MM.1S (cell line): Measurements from ENCODE around the gene TGFB1I1.

Experiments
- DNase-seq: peaks from one replicate; pipeline ENCODE4 v3.0.0-alpha.2; 2015
- H2AFZ ChIP-seq: fragments of 300-600 bp; sonication (generic); 2 replicates; pipeline ENCODE4 v1.6.0; 2016; ENCODE audit warnings: antibody characterized with exemption, low read length
- H3F3A ChIP-seq: fragments of 300-600 bp; sonication (generic); 2 replicates; pipeline ENCODE4 v1.6.1; 2016; ENCODE audit warnings: mild to moderate bottlenecking, antibody characterized with exemption, low read length, moderate library complexity, mixed read lengths; ENCODE audit not compliant: insufficient read depth
- H3K27ac ChIP-seq: fragments of 300-600 bp; sonication (generic); 2 replicates; pipeline ENCODE4 v1.5.1; 2016; ENCODE audit warnings: mild to moderate bottlenecking, low read length
- H3K27me3 ChIP-seq: fragments of 300-600 bp; sonication (generic); replicated peaks from 2 replicates; pipeline ENCODE4 v1.6.0; 2016; ENCODE audit warnings: low read length; ENCODE audit not compliant: insufficient read depth
- H3K36me3 ChIP-seq: fragments of 300-600 bp; sonication (generic); replicated peaks from 2 replicates; pipeline ENCODE4 v1.6.1; 2016; ENCODE audit warnings: mild to moderate bottlenecking, low read length, mixed read lengths; ENCODE audit not compliant: insufficient read depth
- H3K4me1 ChIP-seq: fragments of 300-600 bp; sonication (generic); 2 replicates; pipeline ENCODE4 v1.6.1; 2016; ENCODE audit warnings: low read length, mixed read lengths
- H3K4me2 ChIP-seq: fragments of 300-600 bp; sonication (generic); 2 replicates; pipeline ENCODE4 v1.6.0; 2016; ENCODE audit warnings: low read depth, low read length
- H3K4me3 ChIP-seq: fragments of 300-600 bp; sonication (generic); 2 replicates; pipeline ENCODE4 v1.5.1; 2016; ENCODE audit warnings: low read length, mixed read lengths
- H3K79me2 ChIP-seq: fragments of 300-600 bp; sonication (generic); 2 replicates; pipeline ENCODE4 v1.6.1; 2016; ENCODE audit warnings: mixed run types, low read length, mixed read lengths
- H3K9ac ChIP-seq: fragments of 300-600 bp; sonication (generic); 2 replicates; pipeline ENCODE4 v1.6.1; 2016; ENCODE audit warnings: low read length, mixed read lengths
- H3K9me2 ChIP-seq: fragments of 300-600 bp; sonication (generic); replicated peaks from 2 replicates; pipeline ENCODE4 v1.6.1; 2016; ENCODE audit warnings: mild to moderate bottlenecking, low read length, mixed read lengths; ENCODE audit not compliant: insufficient read depth
- H3K9me3 ChIP-seq: fragments of 300-600 bp; sonication (generic); replicated peaks from 2 replicates; pipeline ENCODE4 v1.6.1; 2016; ENCODE audit warnings: mild to moderate bottlenecking, low read length, mixed read lengths; ENCODE audit not compliant: insufficient read depth
- H4K20me1 ChIP-seq: fragments of 300-600 bp; sonication (generic); 2 replicates; pipeline ENCODE4 v1.6.1; 2016; ENCODE audit warnings: mild to moderate bottlenecking, low read length, moderate library complexity, mixed read lengths; ENCODE audit not compliant: insufficient read depth
- EZH2 ChIP-seq: fragments of 300-600 bp; sonication (generic); optimal IDR thresholded peaks from 2 replicates; pipeline ENCODE3; 2017; ENCODE audit warnings: low read depth, mild to moderate bottlenecking, antibody characterized with exemption, low read length, mixed read lengths
- EZH2phosphoT487 ChIP-seq: fragments of 300-600 bp; sonication (generic); IDR thresholded peaks from 2 replicates; pipeline ENCODE4 v1.6.1; 2018; ENCODE audit warnings: antibody characterized with exemption, low read length
- TF ChIP-seq, protein P1 (sequence below): fragments of 300-600 bp; sonication (generic); IDR thresholded peaks from 2 replicates; pipeline ENCODE4 v1.5.1; 2016; ENCODE audit warnings: antibody characterized with exemption, low read length, mixed read lengths

The TGFB1I1 gene

DNA sequence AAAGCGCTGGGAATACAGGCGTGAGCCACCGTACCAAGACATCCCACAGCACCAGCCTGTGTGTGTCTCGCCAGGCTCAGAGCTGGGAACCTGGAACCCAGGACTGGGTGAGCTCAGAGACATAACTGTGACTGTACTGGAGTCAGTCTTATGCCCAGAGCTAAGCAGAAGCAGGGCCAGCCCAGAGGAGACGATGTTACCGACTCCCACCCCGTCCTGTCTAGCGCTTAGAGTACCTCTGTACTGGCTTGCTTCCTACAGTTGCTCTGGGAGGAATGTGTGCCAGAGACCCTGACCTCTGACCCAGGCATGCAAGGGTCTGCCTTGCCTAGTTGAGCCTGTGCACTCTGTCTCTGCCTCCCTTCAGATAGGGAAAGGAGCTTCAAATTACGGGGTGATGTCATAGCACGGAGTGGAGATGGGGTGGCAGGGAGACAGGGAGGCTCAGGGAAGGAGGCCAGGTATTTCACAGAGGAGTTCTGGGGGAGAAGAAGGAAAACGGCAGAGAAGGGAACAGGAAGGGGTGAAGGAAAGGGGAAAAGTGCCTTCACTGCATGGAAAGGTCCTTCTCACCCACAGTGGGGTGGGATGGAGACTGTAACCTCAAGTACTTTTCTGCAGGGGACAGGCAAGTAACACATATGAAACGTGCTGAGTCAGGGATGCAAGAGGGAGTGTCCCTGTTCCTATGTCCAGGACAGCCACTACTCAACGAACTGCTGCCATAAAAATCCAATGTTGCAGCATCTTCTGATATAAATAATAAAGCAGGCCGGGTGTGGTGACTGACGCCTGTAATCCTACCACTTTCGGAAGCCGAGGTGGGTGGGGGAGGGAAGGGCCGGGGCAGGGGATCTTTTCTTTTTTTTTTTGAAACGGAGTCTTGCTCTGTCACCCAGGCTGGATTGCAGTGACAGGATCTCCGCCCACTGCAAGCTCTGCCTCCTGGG lies 18.4 kb upstream of the TGFB1I1 start:
- no peak overlapping the region for H3K4me3 ChIP-seq
- no peak overlapping the region for H2AFZ ChIP-seq
- DNase-seq: no peak
- H3K9me2 ChIP-seq: no peaks in the 10 kb centered on the region
- TF ChIP-seq EZH2: no peak
- TF ChIP-seq, protein P1, sequence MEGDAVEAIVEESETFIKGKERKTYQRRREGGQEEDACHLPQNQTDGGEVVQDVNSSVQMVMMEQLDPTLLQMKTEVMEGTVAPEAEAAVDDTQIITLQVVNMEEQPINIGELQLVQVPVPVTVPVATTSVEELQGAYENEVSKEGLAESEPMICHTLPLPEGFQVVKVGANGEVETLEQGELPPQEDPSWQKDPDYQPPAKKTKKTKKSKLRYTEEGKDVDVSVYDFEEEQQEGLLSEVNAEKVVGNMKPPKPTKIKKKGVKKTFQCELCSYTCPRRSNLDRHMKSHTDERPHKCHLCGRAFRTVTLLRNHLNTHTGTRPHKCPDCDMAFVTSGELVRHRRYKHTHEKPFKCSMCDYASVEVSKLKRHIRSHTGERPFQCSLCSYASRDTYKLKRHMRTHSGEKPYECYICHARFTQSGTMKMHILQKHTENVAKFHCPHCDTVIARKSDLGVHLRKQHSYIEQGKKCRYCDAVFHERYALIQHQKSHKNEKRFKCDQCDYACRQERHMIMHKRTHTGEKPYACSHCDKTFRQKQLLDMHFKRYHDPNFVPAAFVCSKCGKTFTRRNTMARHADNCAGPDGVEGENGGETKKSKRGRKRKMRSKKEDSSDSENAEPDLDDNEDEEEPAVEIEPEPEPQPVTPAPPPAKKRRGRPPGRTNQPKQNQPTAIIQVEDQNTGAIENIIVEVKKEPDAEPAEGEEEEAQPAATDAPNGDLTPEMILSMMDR: no peak
- no peak for TF ChIP-seq EZH2phosphoT487
- H3K9me3 ChIP-seq: no peaks in the 10 kb centered on the region
- H3K27me3 ChIP-seq: no peaks in the 10 kb centered on the region
- no peaks in the 10 kb centered on the region for H4K20me1 ChIP-seq
- no peak overlapping the region for H3K4me2 ChIP-seq
- H3K27ac ChIP-seq: no peak overlapping the region
- H3K36me3 ChIP-seq: no peaks in the 10 kb centered on the region
- peaks cover 29% of the 10 kb centered on the region for H3K79me2 ChIP-seq
- H3K9ac ChIP-seq: no peak overlapping the region
- H3K4me1 ChIP-seq: no peaks in the 10 kb centered on the region
- peaks cover 4% of the 10 kb centered on the region; the same call in 1 of the 2 replicates for H3F3A ChIP-seq

DNA sequence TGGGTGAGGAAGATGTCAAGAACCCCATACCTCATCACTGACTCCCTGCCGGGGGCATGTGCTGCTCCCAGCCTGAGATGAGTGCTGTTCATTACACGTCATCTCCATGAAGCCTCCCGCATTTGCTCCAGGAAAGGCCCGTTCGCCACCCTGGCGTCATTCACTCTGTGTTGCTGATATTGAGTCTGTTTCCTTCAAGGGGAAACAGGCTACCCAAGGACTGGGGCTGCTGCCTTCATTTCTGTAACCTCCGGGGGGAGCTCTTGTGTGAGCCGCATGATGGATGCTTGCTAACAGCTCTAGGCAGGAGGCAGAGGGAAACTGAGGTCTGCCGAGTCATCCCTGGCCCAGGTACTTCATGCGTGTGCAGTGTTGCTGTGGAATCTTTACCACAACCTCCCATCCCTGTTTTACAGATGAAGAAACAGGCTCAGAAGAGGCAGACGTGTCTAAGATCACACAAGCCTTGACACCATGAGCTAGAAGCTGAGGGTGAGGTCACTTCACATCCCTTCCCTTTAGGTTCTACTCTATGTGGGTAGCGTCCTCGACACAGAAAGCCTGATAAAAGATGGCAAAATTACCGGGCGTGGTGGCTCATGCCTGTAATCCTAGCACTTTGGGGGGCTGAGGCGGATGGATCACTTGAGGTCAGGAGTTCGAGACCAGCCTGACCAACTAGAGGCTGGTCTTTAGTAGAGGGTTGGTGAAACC lies 16.2 kb upstream of the TGFB1I1 start:
- Histone ChIP-seq H3K36me3 (no peaks in the 10 kb centered on the region), H4K20me1 (no peaks in the 10 kb centered on the region), H3K27me3 (no peaks in the 10 kb centered on the region), H2AFZ (no peak overlapping the region), H3K4me2 (no peak overlapping the region), H3K4me3 (no peak overlapping the region), H3K79me2 (peaks cover 37% of the 10 kb centered on the region), H3K9me2 (no peaks in the 10 kb centered on the region), H3K9ac (no peak overlapping the region), H3K4me1 (peaks cover 5% of the 10 kb centered on the region), H3K9me3 (no peaks in the 10 kb centered on the region), H3F3A (peaks cover 19% of the 10 kb centered on the region), H3K27ac (no peak overlapping the region)
- TF ChIP-seq, protein P1: peak; percentile 18; the same call in 1 of the 2 replicates
- TF ChIP-seq EZH2phosphoT487: no peak
- DNase-seq: no peak

DNA sequence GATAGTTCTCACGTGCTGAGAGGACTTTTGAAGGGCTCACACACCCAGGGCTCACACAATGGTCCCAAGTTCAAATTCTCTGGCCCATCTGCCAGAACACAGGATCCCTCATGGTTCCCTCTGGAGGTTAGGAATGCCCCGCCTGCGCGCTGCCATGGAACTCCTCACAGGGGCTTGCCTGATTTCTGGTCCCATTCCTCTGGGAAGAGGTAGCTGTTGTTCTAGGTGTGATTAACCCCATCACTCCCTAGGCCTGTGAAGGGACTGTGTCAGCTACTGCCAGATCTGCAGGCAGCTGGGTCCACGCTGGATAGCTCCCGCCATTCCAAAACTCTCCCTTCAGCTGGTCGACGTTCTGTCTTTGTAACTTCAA lies 15.0 kb upstream of the TGFB1I1 start:
- Histone ChIP-seq H2AFZ (no peak overlapping the region), H3K4me2 (peak overlapping the region; percentile 62; the same call in 1 of the 2 replicates), H3K9me2 (no peaks in the 10 kb centered on the region), H3K9ac (no peak overlapping the region), H3K4me3 (no peak overlapping the region), H3K79me2 (peaks cover 43% of the 10 kb centered on the region), H3K4me1 (peaks cover 5% of the 10 kb centered on the region), H3K36me3 (no peaks in the 10 kb centered on the region), H3K9me3 (no peaks in the 10 kb centered on the region), H4K20me1 (no peaks in the 10 kb centered on the region), H3K27me3 (no peaks in the 10 kb centered on the region), H3F3A (peaks cover 19% of the 10 kb centered on the region), H3K27ac (no peak overlapping the region)
- TF ChIP-seq, protein P1: no peak
- no peak for TF ChIP-seq EZH2phosphoT487
- TF ChIP-seq EZH2: no peak
- DNase-seq: no peak
